DND-41 (cell line): ENCODE results near the gene SMTNL2.

ENCODE experiments used
- ATAC-seq: fragments of 200-7000 bp; cut with Tn5 transposase; 3 replicates; pipeline ENCODE4 v1.9.1; 2021; ENCODE audit warnings: low read depth; ENCODE audit not compliant: insufficient read depth
- DNase-seq: peaks from one replicate; pipeline ENCODE4 v3.0.0-alpha.2; 2020
- H2AFZ ChIP-seq: 2 replicates; pipeline ENCODE4 v1.6.0; 2012; ENCODE audit warnings: low read depth, low read length
- H3K27ac ChIP-seq: 2 replicates; pipeline ENCODE4 v1.5.1; 2012; ENCODE audit warnings: low read length, inconsistent platforms
- H3K27me3 ChIP-seq: fragments of 200-600 bp; sonication (generic); 2 replicates; pipeline ENCODE4 v1.6.0; 2012; ENCODE audit warnings: low read length, mild to moderate bottlenecking, inconsistent platforms; ENCODE audit not compliant: insufficient read depth, poor library complexity
- H3K36me3 ChIP-seq: 2 replicates; pipeline ENCODE4 v1.5.1; 2012; ENCODE audit warnings: low read length, inconsistent platforms; ENCODE audit not compliant: insufficient read depth
- H3K4me1 ChIP-seq: 2 replicates; pipeline ENCODE4 v1.5.1; 2012; ENCODE audit warnings: mild to moderate bottlenecking, low read length; ENCODE audit not compliant: insufficient read depth
- H3K4me2 ChIP-seq: 2 replicates; pipeline ENCODE4 v1.6.0; 2012; ENCODE audit warnings: mild to moderate bottlenecking, moderate library complexity, low read length, inconsistent platforms; ENCODE audit not compliant: insufficient read depth
- H3K4me3 ChIP-seq, 2 experiments: fragments of 200-600 bp in 1 of 2; shearing (Covaris generic) in 1 of 2; 2 replicates each; pipeline ENCODE4 v1.5.1; 2012 to 2016; ENCODE audit warnings: inconsistent platforms in 2 of 2, low read length in 2 of 2, mild to moderate bottlenecking in 2 of 2, low read depth in 1 of 2, moderate library complexity in 1 of 2
- H3K79me2 ChIP-seq: 2 replicates; pipeline ENCODE4 v1.6.0; 2012; ENCODE audit warnings: low read length, inconsistent platforms; ENCODE audit not compliant: insufficient read depth
- H3K9ac ChIP-seq: 2 replicates; pipeline ENCODE4 v1.6.0; 2012; ENCODE audit warnings: low read depth, mild to moderate bottlenecking, inconsistent platforms, low read length, moderate library complexity
- H3K9me3 ChIP-seq: 2 replicates; pipeline ENCODE4 v1.5.1; 2012; ENCODE audit warnings: low read length, moderate library complexity, mild to moderate bottlenecking, inconsistent platforms; ENCODE audit not compliant: insufficient read depth, severe bottlenecking
- H4K20me1 ChIP-seq: 2 replicates; pipeline ENCODE4 v1.6.0; 2012; ENCODE audit warnings: low read length; ENCODE audit not compliant: insufficient read depth
- CTCF ChIP-seq: IDR thresholded peaks from 2 replicates; pipeline ENCODE4 v1.5.1; 2012; ENCODE audit warnings: borderline replicate concordance, low read length, moderate library complexity, mild to moderate bottlenecking; ENCODE audit not compliant: poor library complexity, severe bottlenecking; ENCODE audit errors: extremely low read depth
- EZH2 ChIP-seq: IDR thresholded peaks from 3 replicates; pipeline ENCODE4 v1.6.1; 2012; ENCODE audit warnings: borderline replicate concordance, low read depth, mild to moderate bottlenecking, moderate library complexity, low read length, inconsistent platforms; ENCODE audit not compliant: severe bottlenecking

Gene SMTNL2

GRCh38 chr17:4625181-4625617, 40.9 kb downstream of the SMTNL2 start:
- DNase-seq (no peak), ATAC-seq (no peak)
- no peaks in the 10 kb centered on the region for H4K20me1 ChIP-seq
- no peaks in the 10 kb centered on the region for H3K4me1 ChIP-seq
- no peaks in the 10 kb centered on the region for H3K36me3 ChIP-seq
- no peaks in the 10 kb centered on the region for H3K79me2 ChIP-seq
- no peaks in the 10 kb centered on the region for H3K27me3 ChIP-seq
- H3K4me3 ChIP-seq: no peak overlapping the region
- peaks cover 9% of the 10 kb centered on the region for H3K9me3 ChIP-seq
- H3K4me2 ChIP-seq: no peak overlapping the region
- TF ChIP-seq EZH2: no peak
- TF ChIP-seq CTCF: no peak
- H2AFZ ChIP-seq: no peak overlapping the region
- no peak overlapping the region for H3K9ac ChIP-seq
- no peak overlapping the region for H3K27ac ChIP-seq

GRCh38 chr17:4626734-4627256, 42.5 kb downstream of the SMTNL2 start:
- no peak overlapping the region for H3K4me2 ChIP-seq
- H3K9ac ChIP-seq: no peak overlapping the region
- H3K27me3 ChIP-seq: no peaks in the 10 kb centered on the region
- no peak overlapping the region for H3K27ac ChIP-seq
- H3K79me2 ChIP-seq: no peaks in the 10 kb centered on the region
- H3K9me3 ChIP-seq: peaks cover 8% of the 10 kb centered on the region
- no peak overlapping the region for H3K4me3 ChIP-seq
- H3K36me3 ChIP-seq: no peaks in the 10 kb centered on the region
- H2AFZ ChIP-seq: no peak overlapping the region
- no peaks in the 10 kb centered on the region for H4K20me1 ChIP-seq
- no peak for ATAC-seq
- TF ChIP-seq EZH2 (no peak), CTCF (no peak)
- no peaks in the 10 kb centered on the region for H3K4me1 ChIP-seq
- DNase-seq: no peak

GRCh38 chr17:4631431-4631830, 47.1 kb downstream of the SMTNL2 start:
- ATAC-seq (no peak), DNase-seq (no peak)
- no peaks in the 10 kb centered on the region for H3K79me2 ChIP-seq
- TF ChIP-seq CTCF: no peak
- no peak for TF ChIP-seq EZH2
- H3K9me3 ChIP-seq: no peaks in the 10 kb centered on the region
- no peak overlapping the region for H2AFZ ChIP-seq
- 0 out of 2 replicates have a peak, but pooled peaks cover 1% of the 10 kb centered on the region for H4K20me1 ChIP-seq
- no peak overlapping the region for H3K27ac ChIP-seq
- no peak overlapping the region for H3K4me2 ChIP-seq
- no peak overlapping the region for H3K4me3 ChIP-seq
- H3K27me3 ChIP-seq: peaks cover 15% of the 10 kb centered on the region
- H3K36me3 ChIP-seq: no peaks in the 10 kb centered on the region
- no peak overlapping the region for H3K9ac ChIP-seq
- H3K4me1 ChIP-seq: no peaks in the 10 kb centered on the region
